Kidney glomerular epithelial cell (primary cell): Measurements from ENCODE around the gene MPRIP.
A peak's percentile ranks its signal among the peaks of the same experiment; 100 is the strongest.

Experiments used
- DNase-seq: peaks from one replicate; lab custom pipeline; 2025; lab: John Stamatoyannopoulos, UW

Gene MPRIP

GRCh38 chr17:17028059-17028877, 14.0 kb upstream of the MPRIP start:
- DNase-seq = peak; percentile 72

- no peak for DNase-seq
Measured at GRCh38 chr17:17028878-17029535, 13.2 kb upstream of the MPRIP start.

GRCh38 chr17:17029938-17030337, 12.3 kb upstream of the MPRIP start:
- DNase-seq = no peak

GRCh38 chr17:17030515-17031211, 11.6 kb upstream of the MPRIP start:
- DNase-seq = no peak

GRCh38 chr17:17032131-17032692, 10.0 kb upstream of the MPRIP start:
- DNase-seq = peak; percentile 20

GRCh38 chr17:17033466-17033865, 8.8 kb upstream of the MPRIP start:
- no peak for DNase-seq

GRCh38 chr17:17034026-17034425, 8.2 kb upstream of the MPRIP start:
- no peak for DNase-seq

GRCh38 chr17:17034496-17035075, 7.7 kb upstream of the MPRIP start:
- no peak for DNase-seq

- no peak for DNase-seq
Measured at GRCh38 chr17:17035490-17035889, 6.8 kb upstream of the MPRIP start.

- DNase-seq = no peak
Measured at GRCh38 chr17:17035920-17036523, 6.2 kb upstream of the MPRIP start.

GRCh38 chr17:17036524-17036998, 5.7 kb upstream of the MPRIP start:
- no peak for DNase-seq

GRCh38 chr17:17039911-17040310, 2.3 kb upstream of the MPRIP start:
- no peak for DNase-seq

- DNase-seq = no peak
Measured at GRCh38 chr17:17041018-17041521, 1.2 kb upstream of the MPRIP start.

GRCh38 chr17:17041571-17042383, 480 bp upstream of the MPRIP start:
- DNase-seq = peak; percentile 93

- DNase-seq = no peak
Measured at GRCh38 chr17:17042851-17043460, 699 bp downstream of the MPRIP start.

GRCh38 chr17:17043461-17044271, 1.4 kb downstream of the MPRIP start:
- DNase-seq = no peak

GRCh38 chr17:17044846-17045561, 2.7 kb downstream of the MPRIP start:
- DNase-seq = peak; percentile 21

GRCh38 chr17:17048106-17048505, 5.8 kb downstream of the MPRIP start:
- no peak for DNase-seq
